ENCODE data around the gene MELTF.

GRCh38 chr3:197019021-197019420 lies 10.6 kb downstream of the MELTF start:
- TF ChIP-seq POLR2A (IDR thresholded peaks at IDR 0.05) (no peak), CTCF (IDR thresholded peaks at IDR 0.05) (no peak)

All from Peyer's patch (tissue), 4 donors.